Ascending aorta (tissue), 2 donors: ENCODE data around the gene RPTOR. TPM values are rescaled to one million over a fixed set of nuclear protein-coding genes. Genes with fewer than 3 reads are reported as not detected.

ENCODE experiments used
- DNase-seq, 2 donors: peaks; one replicate each; pipeline ENCODE4 v3.0.0-alpha.2; 2019; ENCODE audit warnings: low spot score in 2 of 2
- H3K27ac ChIP-seq, 2 donors: fragments of 200-600 bp; sonication (generic); one replicate each; pipeline ENCODE4 v1.5.1; 2016 to 2017; ENCODE audit warnings: mild to moderate bottlenecking in 1 of 2
- H3K27me3 ChIP-seq: fragments of 200-600 bp; sonication (generic); one replicate; pipeline ENCODE4 v1.5.1; 2017
- H3K36me3 ChIP-seq, 2 donors: fragments of 200-600 bp; sonication (generic); one replicate each; pipeline ENCODE4 v1.5.1; 2016
- H3K4me1 ChIP-seq, 2 donors: fragments of 200-600 bp; sonication (generic); one replicate each; pipeline ENCODE4 v1.5.1; 2016 to 2017; ENCODE audit warnings: mild to moderate bottlenecking in 1 of 2
- H3K4me3 ChIP-seq, 2 donors: fragments of 200-600 bp; sonication (generic); one replicate each; pipeline ENCODE4 v1.5.1; 2016 to 2017; ENCODE audit warnings: mild to moderate bottlenecking in 1 of 2
- H3K9me3 ChIP-seq, 2 donors: fragments of 200-600 bp; sonication (generic); one replicate each; pipeline ENCODE4 v1.5.1; 2016
- intact Hi-C: fragments of 100-400 bp; cut with DNase I; formaldehyde crosslinking; loops from one replicate; pipeline ENCODE4 v1.15.1; 2023
- total RNA-seq: library from RNA; depleted of rRNA; stranded (reverse); fragments of >200 nt; gene quantifications from one replicate; pipeline ENCODE4 v1.1.0, GENCODE V29; 2016
- TF ChIP-seq, protein P1 (sequence below), 3 experiments: fragments of 200-600 bp in 2 of 3; fragments of 450-650 bp in 1 of 3; sonication (generic) in 2 of 3; IDR thresholded peaks; one replicate each; pipeline ENCODE4 v1.5.1; 2016 to 2019; ENCODE audit warnings: antibody characterized with exemption in 3 of 3, mild to moderate bottlenecking in 1 of 3, moderate library complexity in 1 of 3

Gene RPTOR
- total RNA-seq, 1 donor from 2014 or later, result 36.1 TPM

DNA sequence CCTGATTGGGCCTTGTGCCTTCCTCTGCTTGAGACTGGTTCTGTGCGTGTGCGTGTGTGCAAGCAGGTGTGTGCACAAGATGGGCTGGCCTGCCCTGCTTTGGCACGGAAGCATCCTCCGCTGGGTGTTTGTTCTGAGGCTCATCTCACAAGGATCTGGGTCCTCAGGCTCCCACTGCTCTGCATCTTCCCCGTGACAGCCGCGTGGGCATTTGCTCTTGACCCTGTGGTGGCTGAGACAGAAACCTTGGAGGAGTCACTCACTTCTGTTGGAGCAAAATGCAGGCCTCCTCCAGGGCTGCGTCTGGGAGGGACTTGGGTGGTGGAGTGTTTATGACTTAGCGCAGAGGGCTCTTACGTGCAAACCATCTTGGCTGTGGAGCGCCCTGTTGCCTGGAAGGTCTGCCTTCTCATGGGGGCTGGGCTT, 119.2 kb downstream of the RPTOR start:
- intact Hi-C loops, result no loop called here
- H3K27me3 ChIP-seq, result no peaks in the 10 kb centered on the region
- no peaks in the 10 kb centered on the region for H3K9me3 ChIP-seq
- no peaks in the 10 kb centered on the region for H3K4me1 ChIP-seq
- H3K36me3 ChIP-seq, result no peaks in the 10 kb centered on the region
- H3K27ac ChIP-seq, result no peak overlapping the region
- no peak for DNase-seq
- TF ChIP-seq, protein P1, sequence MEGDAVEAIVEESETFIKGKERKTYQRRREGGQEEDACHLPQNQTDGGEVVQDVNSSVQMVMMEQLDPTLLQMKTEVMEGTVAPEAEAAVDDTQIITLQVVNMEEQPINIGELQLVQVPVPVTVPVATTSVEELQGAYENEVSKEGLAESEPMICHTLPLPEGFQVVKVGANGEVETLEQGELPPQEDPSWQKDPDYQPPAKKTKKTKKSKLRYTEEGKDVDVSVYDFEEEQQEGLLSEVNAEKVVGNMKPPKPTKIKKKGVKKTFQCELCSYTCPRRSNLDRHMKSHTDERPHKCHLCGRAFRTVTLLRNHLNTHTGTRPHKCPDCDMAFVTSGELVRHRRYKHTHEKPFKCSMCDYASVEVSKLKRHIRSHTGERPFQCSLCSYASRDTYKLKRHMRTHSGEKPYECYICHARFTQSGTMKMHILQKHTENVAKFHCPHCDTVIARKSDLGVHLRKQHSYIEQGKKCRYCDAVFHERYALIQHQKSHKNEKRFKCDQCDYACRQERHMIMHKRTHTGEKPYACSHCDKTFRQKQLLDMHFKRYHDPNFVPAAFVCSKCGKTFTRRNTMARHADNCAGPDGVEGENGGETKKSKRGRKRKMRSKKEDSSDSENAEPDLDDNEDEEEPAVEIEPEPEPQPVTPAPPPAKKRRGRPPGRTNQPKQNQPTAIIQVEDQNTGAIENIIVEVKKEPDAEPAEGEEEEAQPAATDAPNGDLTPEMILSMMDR (IDR thresholded peaks at IDR 0.05), result no peak
- H3K4me3 ChIP-seq, result no peak overlapping the region

DNA sequence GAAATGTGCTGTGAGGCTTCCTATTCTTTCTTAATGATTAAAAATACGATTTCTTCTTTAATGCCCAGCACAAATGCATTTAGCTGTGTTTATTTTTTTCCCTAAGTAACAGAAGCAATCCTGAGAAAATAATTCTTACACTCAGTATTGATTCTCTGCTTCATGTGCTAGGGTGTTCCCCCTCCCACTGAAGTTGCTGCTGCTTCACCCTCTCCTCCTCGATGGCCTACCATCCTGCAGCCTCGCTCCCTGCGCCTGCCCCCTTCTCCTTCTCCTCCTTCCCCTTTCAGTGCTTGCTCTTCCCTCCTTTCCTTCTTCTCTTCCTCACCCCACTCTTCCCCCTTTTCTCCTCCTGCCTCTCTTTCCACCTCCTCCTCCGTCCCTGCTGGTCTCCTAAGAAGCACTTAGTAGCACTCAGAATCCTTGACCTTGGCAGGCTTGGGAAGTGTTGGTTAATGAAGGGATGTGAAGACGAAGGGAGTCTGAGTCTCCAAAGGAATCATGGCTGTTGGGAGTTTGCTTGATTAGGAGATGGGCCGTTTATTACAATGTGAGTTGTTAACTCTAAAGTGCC, 119.7 kb downstream of the RPTOR start:
- H3K27me3 ChIP-seq, result no peaks in the 10 kb centered on the region
- TF ChIP-seq, protein P1 (IDR thresholded peaks at IDR 0.05), result no peak
- no peak overlapping the region for H3K4me3 ChIP-seq
- H3K4me1 ChIP-seq, result no peaks in the 10 kb centered on the region
- intact Hi-C loops, result no loop called here
- no peaks in the 10 kb centered on the region for H3K9me3 ChIP-seq
- H3K27ac ChIP-seq, result no peak overlapping the region
- no peak for DNase-seq
- no peaks in the 10 kb centered on the region for H3K36me3 ChIP-seq

DNA sequence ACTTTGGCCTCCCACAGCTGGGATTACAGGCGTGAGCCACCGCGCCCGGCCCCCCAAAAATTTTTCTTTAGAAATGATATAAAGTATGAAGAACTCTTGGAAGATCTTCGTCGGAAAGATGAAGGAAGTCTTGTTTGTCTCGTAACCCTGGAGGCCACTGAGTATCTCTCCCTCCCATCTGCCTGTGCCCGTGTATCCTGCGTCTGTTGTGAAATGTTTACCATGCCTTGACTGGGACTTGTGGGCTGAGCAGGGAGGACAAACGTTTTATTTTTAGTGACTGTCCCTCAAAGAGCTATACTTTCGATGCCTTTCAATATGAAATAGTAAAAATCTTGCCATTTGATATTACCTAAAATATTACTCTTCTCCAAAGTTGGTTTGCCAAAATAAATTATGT, 121.2 kb downstream of the RPTOR start:
- intact Hi-C loops, result no loop called here
- no peaks in the 10 kb centered on the region for H3K27me3 ChIP-seq

DNA sequence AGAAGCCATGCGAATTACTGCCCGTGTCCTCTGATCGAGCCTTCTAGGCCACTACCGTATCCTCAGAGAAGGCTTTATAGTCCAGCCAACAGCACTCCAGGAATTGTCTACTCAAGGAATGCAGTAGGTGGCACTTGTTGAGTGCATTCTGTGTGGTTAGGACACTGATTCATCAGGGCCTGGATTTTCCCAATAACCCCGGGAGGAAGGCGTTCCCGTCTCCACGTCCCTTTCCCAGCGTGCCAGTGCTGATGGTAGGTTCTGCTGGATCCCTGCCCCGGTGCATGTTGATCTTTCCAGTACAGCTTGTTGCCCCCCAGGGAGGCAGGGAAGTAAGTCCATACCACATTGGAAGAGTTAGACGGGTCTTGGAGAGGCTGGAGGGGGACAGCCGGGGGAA, 122.2 kb downstream of the RPTOR start:
- Histone ChIP-seq H3K4me3 (no peak overlapping the region), H3K27me3 (no peaks in the 10 kb centered on the region), H3K4me1 (no peaks in the 10 kb centered on the region), H3K36me3 (no peaks in the 10 kb centered on the region), H3K27ac (no peak overlapping the region), H3K9me3 (no peaks in the 10 kb centered on the region)
- DNase-seq, result no peak
- intact Hi-C loops, result no loop called here
- TF ChIP-seq, protein P1 (IDR thresholded peaks at IDR 0.05), result no peak

More for the DNA sequence above, 121.2 kb downstream of the RPTOR start:
- H3K4me3 ChIP-seq, result no peak overlapping the region
- TF ChIP-seq, protein P1 (IDR thresholded peaks at IDR 0.05), result no peak
- no peaks in the 10 kb centered on the region for H3K9me3 ChIP-seq
- no peaks in the 10 kb centered on the region for H3K36me3 ChIP-seq
- H3K27ac ChIP-seq, result no peak overlapping the region
- DNase-seq, result no peak
- H3K4me1 ChIP-seq, result no peaks in the 10 kb centered on the region

DNA sequence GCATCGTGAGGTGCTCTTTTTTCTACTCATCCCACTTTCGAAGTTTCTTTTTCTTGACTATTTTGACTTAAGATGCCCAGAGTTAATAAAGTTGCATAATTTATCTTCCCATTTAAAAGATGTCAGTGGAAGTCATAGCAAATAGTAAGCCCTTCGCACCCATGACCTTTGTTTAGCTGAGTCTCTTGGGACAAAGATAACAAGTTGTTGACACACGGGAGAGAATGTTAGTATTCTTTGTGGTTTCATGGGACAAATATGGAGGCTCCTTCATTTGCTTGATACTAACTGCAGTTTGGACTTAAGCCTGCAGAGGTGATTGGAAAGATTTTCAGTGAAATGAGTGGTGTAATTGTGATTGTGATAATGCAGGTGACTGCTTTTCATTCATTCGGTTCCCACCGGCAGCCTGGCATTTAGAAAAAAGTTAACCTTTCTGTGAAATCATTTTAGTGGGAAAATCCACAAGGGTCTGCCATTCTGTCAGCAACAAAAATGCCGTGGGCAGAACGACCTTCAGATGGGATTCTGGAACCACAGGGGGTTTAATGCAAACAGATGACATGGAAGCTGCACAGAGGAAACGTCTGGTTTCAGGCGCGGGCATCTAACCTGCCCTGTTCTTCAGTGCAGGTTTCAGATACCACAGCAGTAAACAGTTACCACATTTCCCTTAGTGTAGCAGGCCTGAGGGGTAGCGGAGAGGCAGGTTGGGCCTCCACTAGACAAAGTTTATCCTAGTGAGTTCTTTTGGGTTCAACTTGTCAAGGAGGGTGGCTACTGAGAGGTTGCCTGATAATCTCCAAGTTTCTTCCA, 123.0 kb downstream of the RPTOR start:
- no peaks in the 10 kb centered on the region for H3K36me3 ChIP-seq
- intact Hi-C loops, result no loop called here

More for the DNA sequence above, 123.0 kb downstream of the RPTOR start:
- no peaks in the 10 kb centered on the region for H3K27me3 ChIP-seq
- DNase-seq, result no peak
- TF ChIP-seq, protein P1 (IDR thresholded peaks at IDR 0.05), result no peak
- H3K4me1 ChIP-seq, result no peaks in the 10 kb centered on the region
- H3K4me3 ChIP-seq, result no peak overlapping the region
- H3K27ac ChIP-seq, result no peak overlapping the region
- H3K9me3 ChIP-seq, result no peaks in the 10 kb centered on the region
